HEK293 (cell line): ENCODE data around the gene TAF1B.
A peak's percentile ranks its signal among the peaks of the same experiment; 100 is the strongest.

Experiments
- CTCF ChIA-PET: fragments of 350-600 bp; formaldehyde crosslinking; extraction: SDS; loops from one replicate; lab custom pipeline; 2021; ENCODE audit warnings: antibody characterized with exemption; lab: Yijun Ruan, JAX
- POLR2A ChIA-PET: fragments of 300-600 bp; formaldehyde crosslinking; extraction: SDS; loops from one replicate; lab custom pipeline; 2020; ENCODE audit warnings: antibody characterized with exemption, inconsistent platforms; lab: Yijun Ruan, JAX
- H3K27ac ChIP-seq: fragments of 200-500 bp; sonication (Bioruptor generic); 2 replicates; pipeline ENCODE4 v1.5.1; 2014; ENCODE audit warnings: low read depth, low read length, control low read depth, inconsistent platforms; ENCODE audit errors: extremely low read depth
- H3K36me3 ChIP-seq, 2 experiments: fragments of 200-500 bp in 1 of 2; sonication (Bioruptor generic) in 1 of 2; 1 replicate in 1 of 2; 2 replicates in 1 of 2; pipeline ENCODE4 v1.5.1; 2014 to 2017; ENCODE audit warnings: inconsistent platforms in 2 of 2, low read length in 2 of 2; ENCODE audit not compliant: control insufficient read depth in 2 of 2, insufficient read depth in 1 of 2
- H3K4me1 ChIP-seq: fragments of 200-500 bp; sonication (Bioruptor generic); 2 replicates; pipeline ENCODE4 v1.5.1; 2014; ENCODE audit warnings: mild to moderate bottlenecking, low read length, inconsistent platforms; ENCODE audit not compliant: control insufficient read depth, insufficient read depth
- H3K4me3 ChIP-seq: 2 replicates; pipeline ENCODE4 v1.5.1; 2011; ENCODE audit warnings: low read depth, mild to moderate bottlenecking, control low read depth, low read length, moderate library complexity
- H3K9me3 ChIP-seq: fragments of 200-500 bp; sonication (Bioruptor generic); 2 replicates; pipeline ENCODE4 v1.5.1; 2014; ENCODE audit warnings: low read depth, low read length, inconsistent platforms; ENCODE audit not compliant: control insufficient read depth, insufficient read depth
- ATF2 ChIP-seq: fragments of 450-650 bp; formaldehyde crosslinking; IDR thresholded peaks from 2 replicates; pipeline ENCODE4 v1.5.1; 2016; ENCODE audit warnings: missing biosample characterization, missing genetic modification characterization, low read depth
- GFI1B ChIP-seq: fragments of 450-650 bp; formaldehyde crosslinking; IDR thresholded peaks from 2 replicates; pipeline ENCODE4 v1.5.1; 2016; ENCODE audit warnings: missing biosample characterization, missing genetic modification characterization
- GLIS2 ChIP-seq: fragments of 450-650 bp; formaldehyde crosslinking; IDR thresholded peaks from 2 replicates; pipeline ENCODE4 v1.5.1; 2016; ENCODE audit warnings: missing biosample characterization, missing genetic modification characterization
- IKZF3 ChIP-seq: fragments of 450-650 bp; IDR thresholded peaks from 2 replicates; pipeline ENCODE4 v1.5.0; 2018; ENCODE audit warnings: missing biosample characterization, mild to moderate bottlenecking, missing genetic modification characterization, moderate library complexity
- PRDM10 ChIP-seq: fragments of 450-650 bp; formaldehyde crosslinking; IDR thresholded peaks from 2 replicates; pipeline ENCODE4 v1.5.1; 2016; ENCODE audit warnings: missing biosample characterization, missing genetic modification characterization
- SCRT1 ChIP-seq: fragments of 450-650 bp; formaldehyde crosslinking; IDR thresholded peaks from 2 replicates; pipeline ENCODE4 v1.5.1; 2016; ENCODE audit warnings: missing biosample characterization, missing genetic modification characterization, borderline replicate concordance
- ZBTB17 ChIP-seq: fragments of 450-650 bp; formaldehyde crosslinking; IDR thresholded peaks from 2 replicates; pipeline ENCODE4 v1.5.1; 2016; ENCODE audit warnings: missing biosample characterization, missing genetic modification characterization
- ZBTB21 ChIP-seq: fragments of 450-650 bp; formaldehyde crosslinking; IDR thresholded peaks from 2 replicates; pipeline ENCODE4 v1.5.1; 2017; ENCODE audit warnings: missing biosample characterization, missing genetic modification characterization
- ZBTB48 ChIP-seq: fragments of 450-650 bp; formaldehyde crosslinking; IDR thresholded peaks from 2 replicates; pipeline ENCODE4 v1.5.1; 2016; ENCODE audit warnings: missing biosample characterization, missing genetic modification characterization
- ZFP3 ChIP-seq: fragments of 450-650 bp; formaldehyde crosslinking; IDR thresholded peaks from 2 replicates; pipeline ENCODE4 v1.5.1; 2016; ENCODE audit warnings: low read depth, missing biosample characterization, missing genetic modification characterization
- ZFP69B ChIP-seq: fragments of 450-650 bp; formaldehyde crosslinking; IDR thresholded peaks from 2 replicates; pipeline ENCODE4 v1.5.1; 2016; ENCODE audit warnings: missing biosample characterization, missing genetic modification characterization
- ZNF174 ChIP-seq: fragments of 450-650 bp; formaldehyde crosslinking; IDR thresholded peaks from 2 replicates; pipeline ENCODE4 v1.5.0; 2017; ENCODE audit warnings: missing biosample characterization, mild to moderate bottlenecking, missing genetic modification characterization
- ZNF184 ChIP-seq: fragments of 450-650 bp; IDR thresholded peaks from 2 replicates; pipeline ENCODE4 v1.5.1; 2018; ENCODE audit warnings: missing biosample characterization, mild to moderate bottlenecking, missing genetic modification characterization
- ZNF19 ChIP-seq: fragments of 450-650 bp; formaldehyde crosslinking; IDR thresholded peaks from 2 replicates; pipeline ENCODE4; 2016; ENCODE audit warnings: missing biosample characterization, missing genetic modification characterization, low read depth
- ZNF239 ChIP-seq: fragments of 450-650 bp; formaldehyde crosslinking; IDR thresholded peaks from 2 replicates; pipeline ENCODE4 v1.5.1; 2016; ENCODE audit warnings: missing biosample characterization, missing genetic modification characterization
- ZNF341 ChIP-seq: fragments of 450-650 bp; formaldehyde crosslinking; IDR thresholded peaks from 2 replicates; pipeline ENCODE4; 2016; ENCODE audit warnings: low read depth, missing biosample characterization, missing genetic modification characterization
- ZNF48 ChIP-seq: fragments of 450-650 bp; formaldehyde crosslinking; IDR thresholded peaks from 2 replicates; pipeline ENCODE4 v1.5.1; 2016; ENCODE audit warnings: missing biosample characterization, missing genetic modification characterization
- ZNF521 ChIP-seq: fragments of 450-650 bp; formaldehyde crosslinking; IDR thresholded peaks from 2 replicates; pipeline ENCODE4 v1.5.1; 2017; ENCODE audit warnings: missing biosample characterization, mild to moderate bottlenecking, missing genetic modification characterization
- ZNF561 ChIP-seq: fragments of 450-650 bp; IDR thresholded peaks from 2 replicates; pipeline ENCODE4 v1.5.1; 2018; ENCODE audit warnings: missing biosample characterization, missing genetic modification characterization, borderline replicate concordance
- ZNF645 ChIP-seq: fragments of 450-650 bp; formaldehyde crosslinking; IDR thresholded peaks from 2 replicates; pipeline ENCODE4; 2016; ENCODE audit warnings: missing biosample characterization, missing genetic modification characterization
- ZNF654 ChIP-seq: fragments of 450-650 bp; formaldehyde crosslinking; IDR thresholded peaks from 2 replicates; pipeline ENCODE4 v1.5.1; 2016; ENCODE audit warnings: low read depth, missing biosample characterization, missing genetic modification characterization
- ZNF677 ChIP-seq: fragments of 450-650 bp; IDR thresholded peaks from 2 replicates; pipeline ENCODE4 v1.5.0; 2018; ENCODE audit warnings: missing biosample characterization, mild to moderate bottlenecking, missing genetic modification characterization, moderate library complexity
- ZNF692 ChIP-seq: fragments of 450-650 bp; formaldehyde crosslinking; IDR thresholded peaks from 2 replicates; pipeline ENCODE4 v1.5.1; 2016; ENCODE audit warnings: missing biosample characterization, missing genetic modification characterization
- ZNF785 ChIP-seq: fragments of 450-650 bp; formaldehyde crosslinking; IDR thresholded peaks from 2 replicates; pipeline ENCODE4 v1.5.1; 2016; ENCODE audit warnings: missing biosample characterization, missing genetic modification characterization
- ZNF837 ChIP-seq: fragments of 450-650 bp; formaldehyde crosslinking; IDR thresholded peaks from 2 replicates; pipeline ENCODE4 v1.5.1; 2016; ENCODE audit warnings: missing biosample characterization, missing genetic modification characterization
- ZSCAN16 ChIP-seq: fragments of 450-650 bp; formaldehyde crosslinking; IDR thresholded peaks from 2 replicates; pipeline ENCODE4 v1.5.1; 2016; ENCODE audit warnings: missing biosample characterization, missing genetic modification characterization
- TF ChIP-seq, protein P1 (sequence below): fragments of 450-650 bp; formaldehyde crosslinking; IDR thresholded peaks from 2 replicates; pipeline ENCODE4 v1.5.1; 2016; ENCODE audit warnings: missing biosample characterization, missing genetic modification characterization

Gene TAF1B

GRCh38 chr2:9799729-9800632 is 43.3 kb upstream of the TAF1B start (continued):
- TF ChIP-seq ZBTB48 (peak; percentile 49; the same call in 1 of the 2 replicates), ZNF692 (tag by site-specific recombination) (peak; percentile 75), PRDM10 (tag by site-specific recombination) (0 out of 2 replicates have a peak, but pooled peaks have one; percentile 12), ZNF677 (tag by site-specific recombination) (no peak), ZNF184 (tag by site-specific recombination) (no peak), ZBTB17 (peak; percentile 54), ZNF654 (tag by site-specific recombination) (peak; percentile 63), GFI1B (tag by site-specific recombination) (no peak), ZNF239 (tag by site-specific recombination) (no peak)
- TF ChIP-seq, protein P1, sequence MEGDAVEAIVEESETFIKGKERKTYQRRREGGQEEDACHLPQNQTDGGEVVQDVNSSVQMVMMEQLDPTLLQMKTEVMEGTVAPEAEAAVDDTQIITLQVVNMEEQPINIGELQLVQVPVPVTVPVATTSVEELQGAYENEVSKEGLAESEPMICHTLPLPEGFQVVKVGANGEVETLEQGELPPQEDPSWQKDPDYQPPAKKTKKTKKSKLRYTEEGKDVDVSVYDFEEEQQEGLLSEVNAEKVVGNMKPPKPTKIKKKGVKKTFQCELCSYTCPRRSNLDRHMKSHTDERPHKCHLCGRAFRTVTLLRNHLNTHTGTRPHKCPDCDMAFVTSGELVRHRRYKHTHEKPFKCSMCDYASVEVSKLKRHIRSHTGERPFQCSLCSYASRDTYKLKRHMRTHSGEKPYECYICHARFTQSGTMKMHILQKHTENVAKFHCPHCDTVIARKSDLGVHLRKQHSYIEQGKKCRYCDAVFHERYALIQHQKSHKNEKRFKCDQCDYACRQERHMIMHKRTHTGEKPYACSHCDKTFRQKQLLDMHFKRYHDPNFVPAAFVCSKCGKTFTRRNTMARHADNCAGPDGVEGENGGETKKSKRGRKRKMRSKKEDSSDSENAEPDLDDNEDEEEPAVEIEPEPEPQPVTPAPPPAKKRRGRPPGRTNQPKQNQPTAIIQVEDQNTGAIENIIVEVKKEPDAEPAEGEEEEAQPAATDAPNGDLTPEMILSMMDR = peak; percentile 98

- H3K27ac ChIP-seq = no peak overlapping the region
- H3K4me3 ChIP-seq = no peak overlapping the region
- TF ChIP-seq ZNF837 (tag by site-specific recombination) = no peak
- no peak for TF ChIP-seq ZNF48 (tag by site-specific recombination)
- TF ChIP-seq IKZF3 (tag by site-specific recombination) = no peak
- TF ChIP-seq ZBTB17 = no peak
- TF ChIP-seq ZNF521 (tag by site-specific recombination) = no peak
- TF ChIP-seq ZBTB21 = no peak
- TF ChIP-seq ZFP69B (tag by site-specific recombination) = no peak
- TF ChIP-seq ZFP3 (tag by site-specific recombination) = no peak
- no peak for TF ChIP-seq GLIS2
- no peak for TF ChIP-seq ZNF174 (tag by site-specific recombination)
- no peak for TF ChIP-seq ZNF645 (tag by site-specific recombination)
- no peak for TF ChIP-seq ZNF19
- no peak for TF ChIP-seq SCRT1 (tag by site-specific recombination)
- TF ChIP-seq ZNF341 (tag by site-specific recombination) = no peak
- TF ChIP-seq ATF2 (tag by site-specific recombination) = no peak
- TF ChIP-seq ZNF561 = no peak
- no peak for TF ChIP-seq ZSCAN16 (tag by site-specific recombination)
- no peak for TF ChIP-seq ZNF785 (tag by site-specific recombination)
- ChIA-PET POLR2A (interaction anchor here (1.6 to 2.3 kb wide), 2 partner anchors 43 to 170 kb away, joined by 5 to 18 read pairs; partner anchors contain the start of genes TAF1B and YWHAQ), CTCF (interaction anchor here (0.5 to 7.8 kb wide), 30 partner anchors 9 to 643 kb away, joined by 3 to 90 read pairs (median 4); partner anchors contain the start of gene TAF1B)
- peaks cover 3% of the 10 kb centered on the region; the same call in 1 of the 2 replicates for H3K4me1 ChIP-seq
- no peaks in the 10 kb centered on the region for H3K36me3 ChIP-seq
- no peaks in the 10 kb centered on the region for H3K9me3 ChIP-seq
Measured at GRCh38 chr2:9800639-9800974, 42.7 kb upstream of the TAF1B start.
